Testis (tissue), 3 donors: ENCODE measurements around the gene KCNG2. TPM values are rescaled to one million over a fixed set of nuclear protein-coding genes. Genes with fewer than 3 reads are reported as not detected.

Experiments
- DNase-seq: peaks from one replicate; pipeline ENCODE4 v3.0.0-alpha.2; 2019
- H3K27ac ChIP-seq, 2 donors: fragments of 200-600 bp; sonication (generic); one replicate each; pipeline ENCODE4 v1.5.1; 2019
- H3K27me3 ChIP-seq: fragments of 200-600 bp; sonication (generic); one replicate; pipeline ENCODE4 v1.5.1; 2019
- H3K36me3 ChIP-seq: fragments of 200-600 bp; sonication (generic); one replicate; pipeline ENCODE4 v1.5.1; 2017; ENCODE audit warnings: low read depth; ENCODE audit errors: missing control alignments
- H3K4me1 ChIP-seq: fragments of 200-600 bp; sonication (generic); one replicate; pipeline ENCODE4 v1.5.1; 2019
- H3K4me3 ChIP-seq, 2 donors: fragments of 200-600 bp; sonication (generic); one replicate each; pipeline ENCODE4 v1.5.1; 2017 to 2019
- H3K9me3 ChIP-seq: fragments of 200-600 bp; sonication (generic); one replicate; pipeline ENCODE4 v1.5.1; 2017
- CTCF ChIP-seq, 3 experiments: fragments of 450-650 bp in 2 of 3; fragments of 200-600 bp in 1 of 3; sonication (generic) in 1 of 3; IDR thresholded peaks; one replicate each; pipeline ENCODE4 v1.5.1; 2016 to 2019; ENCODE audit warnings: antibody characterized with exemption in 3 of 3, mild to moderate bottlenecking in 2 of 3, moderate library complexity in 1 of 3
- POLR2A ChIP-seq: fragments of 450-650 bp; IDR thresholded peaks from one replicate; pipeline ENCODE4 v1.6.1; 2017; ENCODE audit warnings: antibody characterized with exemption, mild to moderate bottlenecking, moderate library complexity
- WGBS, 2 donors: methylation state at CpG; one replicate each; pipeline ENCODE4 v1.1.5; 2018; 5-methylcytosine and 5-hydroxymethylcytosine counted together
- intact Hi-C: fragments of 100-400 bp; cut with DNase I; formaldehyde crosslinking; loops from one replicate; pipeline ENCODE4 v1.15.1; 2023; ENCODE audit warnings: low total_unique reads
- polyA plus RNA-seq: library from polyadenylated mRNA; stranded (reverse); fragments of 350-450 nt; fragmentation: Illumina TruSeq; extraction: RNeasy Lipid Tissue Mini Kit (QIAGEN cat#74804); gene quantifications from one replicate; pipeline ENCODE4 v1.2.3, GENCODE V29; 2014; ENCODE audit warnings: low read depth, low replicate concordance; ENCODE audit not compliant: insufficient read depth
- total RNA-seq, 2 donors: library from RNA; depleted of rRNA; stranded (reverse); fragments of >200 nt; gene quantifications; one replicate each; pipeline ENCODE4 v1.2.3, GENCODE V29; 2016

The KCNG2 gene
- total and polyA plus RNA-seq, 3 donors from 2014 or later = 0.50 to 7.6 (median 7.2) TPM

- 69 to 80% methylated on average over 20 to 32 of the region's 32 CpGs for WGBS, 2 donors
- no peaks in the 10 kb centered on the region for H3K9me3 ChIP-seq
- no peak overlapping the region for H3K4me3 ChIP-seq
- H3K36me3 ChIP-seq = no peaks in the 10 kb centered on the region
- no peaks in the 10 kb centered on the region for H3K4me1 ChIP-seq
- H3K27ac ChIP-seq = no peak overlapping the region
- H3K27me3 ChIP-seq = no peaks in the 10 kb centered on the region
- intact Hi-C loops = no loop called here
- no peak for DNase-seq
- TF ChIP-seq CTCF (IDR thresholded peaks at IDR 0.05) (no peak), POLR2A (no peak)
Measured at GRCh38 chr18:79784965-79785770, 12.6 kb upstream of the KCNG2 start.

- H3K4me3 ChIP-seq = no peak overlapping the region
- no peak for DNase-seq
- no peaks in the 10 kb centered on the region for H3K27me3 ChIP-seq
- no peak for TF ChIP-seq POLR2A
- H3K36me3 ChIP-seq = no peaks in the 10 kb centered on the region
- no peaks in the 10 kb centered on the region for H3K9me3 ChIP-seq
- intact Hi-C loops = no loop called here
- 79 to 85% methylated on average over 10 to 12 of the region's 12 CpGs for WGBS, 2 donors
- H3K27ac ChIP-seq = no peak overlapping the region
- H3K4me1 ChIP-seq = peaks cover 4% of the 10 kb centered on the region
Measured at GRCh38 chr18:79785831-79786230, 11.9 kb upstream of the KCNG2 start.

- Histone ChIP-seq H3K4me1 (peaks cover 8% of the 10 kb centered on the region), H3K4me3 (no peak overlapping the region), H3K36me3 (no peaks in the 10 kb centered on the region), H3K9me3 (no peaks in the 10 kb centered on the region), H3K27ac (no peak overlapping the region), H3K27me3 (no peaks in the 10 kb centered on the region)
- no peak for DNase-seq
- intact Hi-C loops = no loop called here
- no peak for TF ChIP-seq CTCF (IDR thresholded peaks at IDR 0.05)
- WGBS, 2 donors = 83 to 85% methylated on average over 8 to 14 of the region's 14 CpGs
Measured at GRCh38 chr18:79786304-79786703, 11.4 kb upstream of the KCNG2 start.

GRCh38 chr18:79786786-79787526, 10.8 kb upstream of the KCNG2 start:
- Histone ChIP-seq H3K27ac (no peak overlapping the region), H3K4me1 (peaks cover 8% of the 10 kb centered on the region), H3K27me3 (no peaks in the 10 kb centered on the region), H3K9me3 (no peaks in the 10 kb centered on the region), H3K4me3 (no peak overlapping the region), H3K36me3 (no peaks in the 10 kb centered on the region)
- DNase-seq = no peak
- 53 to 75% methylated on average over 9 to 22 of the region's 22 CpGs for WGBS, 2 donors
- TF ChIP-seq POLR2A (no peak), CTCF (IDR thresholded peaks at IDR 0.05) (no peak)
- intact Hi-C loops = no loop called here

- intact Hi-C loops = no loop called here
- TF ChIP-seq POLR2A = no peak
- TF ChIP-seq CTCF (IDR thresholded peaks at IDR 0.05) = no peak
- WGBS, 2 donors = 49 to 76% methylated on average over 13 to 16 of the region's 16 CpGs
- Histone ChIP-seq H3K4me3 (peak overlapping the region; percentile 24 to 30), H3K9me3 (no peaks in the 10 kb centered on the region), H3K4me1 (peaks cover 8% of the 10 kb centered on the region), H3K36me3 (no peaks in the 10 kb centered on the region), H3K27me3 (no peaks in the 10 kb centered on the region), H3K27ac (no peak overlapping the region)
- DNase-seq = no peak
Measured at GRCh38 chr18:79787527-79787864, 10.2 kb upstream of the KCNG2 start.
